Measurements from ENCODE around the gene SPINDOC. TPM values are rescaled to one million over a fixed set of nuclear protein-coding genes. Genes with fewer than 3 reads are reported as not detected.
A peak's percentile ranks its signal among the peaks of the same experiment; 100 is the strongest.
"Not testable (repeated sequence)": the region's sequence is repeated elsewhere in the genome, so short reads cannot be mapped to it uniquely, and the experiment has no call there.

The SPINDOC gene
- total RNA-seq, 2 experiments from 2014 or later = 15.3 to 15.4 TPM

- Mint-ChIP-seq H3K9me3 (peaks cover 15% of the 10 kb centered on the region), H3K27ac (peak overlapping the region; percentile 41), H3K4me3 (no peak overlapping the region), H3K27me3 (ENCODE audit: low read depth) (peaks cover 7% of the 10 kb centered on the region), H3K36me3 (ENCODE audit: low read depth) (peaks cover 2% of the 10 kb centered on the region), H3K4me1 (ENCODE audit: low read depth) (no peaks in the 10 kb centered on the region)
- DNase-seq = no peak
- intact Hi-C loops (cut with micrococcal nuclease) = no loop called here
- CTCF ChIA-PET = no interaction called here
These were observed 18.2 kb upstream of the SPINDOC start for GRCh38 chr11:63795066-63795465.

- intact Hi-C loops (cut with micrococcal nuclease) = no loop called here
- H3K4me3 Mint-ChIP-seq = no peak overlapping the region
- peaks cover 4% of the 10 kb centered on the region for H3K27me3 Mint-ChIP-seq (ENCODE audit: low read depth)
- CTCF ChIA-PET = no interaction called here
- no peaks in the 10 kb centered on the region for H3K9me3 Mint-ChIP-seq
- no peak overlapping the region for H3K27ac Mint-ChIP-seq
- H3K36me3 Mint-ChIP-seq (ENCODE audit: low read depth) = no peaks in the 10 kb centered on the region
- no peaks in the 10 kb centered on the region for H3K4me1 Mint-ChIP-seq (ENCODE audit: low read depth)
- no peak for DNase-seq
These were observed 12.3 kb upstream of the SPINDOC start for GRCh38 chr11:63800921-63801320.

- Mint-ChIP-seq H3K9me3 (no peaks in the 10 kb centered on the region), H3K4me3 (no peak overlapping the region), H3K4me1 (ENCODE audit: low read depth) (no peaks in the 10 kb centered on the region), H3K27ac (no peak overlapping the region), H3K27me3 (ENCODE audit: low read depth) (peaks cover 4% of the 10 kb centered on the region), H3K36me3 (ENCODE audit: low read depth) (no peaks in the 10 kb centered on the region)
- intact Hi-C loops (cut with micrococcal nuclease) = no loop called here
- no peak for DNase-seq
- CTCF ChIA-PET = interaction anchor here (0.6 kb wide), 1 partner anchor 35 kb away, joined by 3 read pairs; no protein-coding TSS in a partner anchor
These were observed 10.4 kb upstream of the SPINDOC start for GRCh38 chr11:63802637-63803414.

- Mint-ChIP-seq H3K9me3 (no peaks in the 10 kb centered on the region), H3K27ac (no peak overlapping the region), H3K4me1 (ENCODE audit: low read depth) (no peaks in the 10 kb centered on the region), H3K36me3 (ENCODE audit: low read depth) (no peaks in the 10 kb centered on the region), H3K27me3 (ENCODE audit: low read depth) (no peaks in the 10 kb centered on the region), H3K4me3 (no peak overlapping the region)
- CTCF ChIA-PET = no interaction called here
- DNase-seq = no peak
- intact Hi-C loops (cut with micrococcal nuclease) = no loop called here
These were observed 9.0 kb upstream of the SPINDOC start for GRCh38 chr11:63804259-63804658.

- no peak overlapping the region for H3K27ac Mint-ChIP-seq
- H3K9me3 Mint-ChIP-seq = no peaks in the 10 kb centered on the region
- DNase-seq = no peak
- no peaks in the 10 kb centered on the region for H3K27me3 Mint-ChIP-seq (ENCODE audit: low read depth)
- no peak overlapping the region for H3K4me3 Mint-ChIP-seq
- CTCF ChIA-PET = interaction anchor here (0.5 kb wide), 1 partner anchor 168 kb away, joined by 3 read pairs; no protein-coding TSS in a partner anchor
- no peaks in the 10 kb centered on the region for H3K36me3 Mint-ChIP-seq (ENCODE audit: low read depth)
- H3K4me1 Mint-ChIP-seq (ENCODE audit: low read depth) = no peaks in the 10 kb centered on the region
- intact Hi-C loops (cut with micrococcal nuclease) = no loop called here
These were observed 7.3 kb upstream of the SPINDOC start for GRCh38 chr11:63805844-63806415.

GRCh38 chr11:63810383-63810782 lies 2.9 kb upstream of the SPINDOC start:
- H3K4me3 Mint-ChIP-seq; intact Hi-C loops (cut with micrococcal nuclease); CTCF ChIA-PET; H3K27me3 Mint-ChIP-seq (ENCODE audit: low read depth); H3K36me3 Mint-ChIP-seq (ENCODE audit: low read depth); H3K27ac Mint-ChIP-seq; DNase-seq; H3K9me3 Mint-ChIP-seq: not testable (repeated sequence)
- peaks cover 17% of the 10 kb centered on the region for H3K4me1 Mint-ChIP-seq (ENCODE audit: low read depth)

- CTCF ChIA-PET = interaction anchor here (1.0 kb wide), 1 partner anchor 14 kb away, joined by 3 read pairs; no protein-coding TSS in a partner anchor
- Mint-ChIP-seq H3K36me3 (ENCODE audit: low read depth) (no peaks in the 10 kb centered on the region), H3K4me3 (no peak overlapping the region), H3K27me3 (ENCODE audit: low read depth) (peaks cover 3% of the 10 kb centered on the region), H3K4me1 (ENCODE audit: low read depth) (peaks cover 18% of the 10 kb centered on the region), H3K27ac (no peak overlapping the region), H3K9me3 (no peaks in the 10 kb centered on the region)
- intact Hi-C loops (cut with micrococcal nuclease) = no loop called here
- DNase-seq = no peak
These were observed 1.7 kb upstream of the SPINDOC start for GRCh38 chr11:63811522-63811921.

- DNase-seq = peak; percentile 50
- Mint-ChIP-seq H3K9me3 (no peaks in the 10 kb centered on the region), H3K4me1 (ENCODE audit: low read depth) (peaks cover 18% of the 10 kb centered on the region), H3K4me3 (peak overlapping the region; percentile 74), H3K36me3 (ENCODE audit: low read depth) (peaks cover 7% of the 10 kb centered on the region), H3K27ac (no peak overlapping the region), H3K27me3 (ENCODE audit: low read depth) (peaks cover 3% of the 10 kb centered on the region)
- CTCF ChIA-PET = no interaction called here
- intact Hi-C loops (cut with micrococcal nuclease) = no loop called here
These were observed 517 bp downstream of the SPINDOC start for GRCh38 chr11:63813563-63814382.

- Mint-ChIP-seq H3K4me3 (peak overlapping the region; percentile 74), H3K27ac (no peak overlapping the region), H3K36me3 (ENCODE audit: low read depth) (peaks cover 7% of the 10 kb centered on the region), H3K9me3 (no peaks in the 10 kb centered on the region), H3K4me1 (ENCODE audit: low read depth) (peaks cover 18% of the 10 kb centered on the region), H3K27me3 (ENCODE audit: low read depth) (peaks cover 3% of the 10 kb centered on the region)
- CTCF ChIA-PET = no interaction called here
- intact Hi-C loops (cut with micrococcal nuclease) = no loop called here
- DNase-seq = no peak
These were observed 1.1 kb downstream of the SPINDOC start for GRCh38 chr11:63814383-63814736.

GRCh38 chr11:63816166-63816565 lies 2.9 kb downstream of the SPINDOC start:
- Mint-ChIP-seq H3K27me3 (ENCODE audit: low read depth) (peaks cover 3% of the 10 kb centered on the region), H3K4me3 (no peak overlapping the region), H3K4me1 (ENCODE audit: low read depth) (peaks cover 18% of the 10 kb centered on the region), H3K9me3 (no peaks in the 10 kb centered on the region), H3K27ac (no peak overlapping the region), H3K36me3 (ENCODE audit: low read depth) (peaks cover 16% of the 10 kb centered on the region)
- no peak for DNase-seq
- intact Hi-C loops (cut with micrococcal nuclease) = no loop called here
- CTCF ChIA-PET = interaction anchor here (1.5 kb wide), 1 partner anchor 20 kb away, joined by 5 read pairs; no protein-coding TSS in a partner anchor

GRCh38 chr11:63816732-63817131 lies 3.5 kb downstream of the SPINDOC start:
- no peak overlapping the region for H3K4me3 Mint-ChIP-seq
- peaks cover 18% of the 10 kb centered on the region for H3K36me3 Mint-ChIP-seq (ENCODE audit: low read depth)
- no peaks in the 10 kb centered on the region for H3K9me3 Mint-ChIP-seq
- intact Hi-C loops (cut with micrococcal nuclease) = no loop called here
- peaks cover 18% of the 10 kb centered on the region for H3K4me1 Mint-ChIP-seq (ENCODE audit: low read depth)
- DNase-seq = no peak
- no peak overlapping the region for H3K27ac Mint-ChIP-seq
- no peaks in the 10 kb centered on the region for H3K27me3 Mint-ChIP-seq (ENCODE audit: low read depth)
- CTCF ChIA-PET = interaction anchor here (1.5 kb wide), 1 partner anchor 19 kb away, joined by 5 read pairs; no protein-coding TSS in a partner anchor

GRCh38 chr11:63817758-63818498 lies 4.7 kb downstream of the SPINDOC start:
- peaks cover 13% of the 10 kb centered on the region for H3K4me1 Mint-ChIP-seq (ENCODE audit: low read depth)
- H3K4me3 Mint-ChIP-seq = no peak overlapping the region
- intact Hi-C loops (cut with micrococcal nuclease) = no loop called here
- H3K36me3 Mint-ChIP-seq (ENCODE audit: low read depth) = peaks cover 25% of the 10 kb centered on the region
- CTCF ChIA-PET = interaction anchor here (0.6 to 1.5 kb wide), 3 partner anchors 18 to 138 kb away, joined by 4 to 5 read pairs (median 4); no protein-coding TSS in a partner anchor
- no peak for DNase-seq
- no peaks in the 10 kb centered on the region for H3K27me3 Mint-ChIP-seq (ENCODE audit: low read depth)
- no peak overlapping the region for H3K27ac Mint-ChIP-seq
- H3K9me3 Mint-ChIP-seq = no peaks in the 10 kb centered on the region

Measured in activated naive CD4-positive, alpha-beta T cell treated with anti-CD3 and anti-CD28 coated beads for 36 hours (primary cell).